Measurements from ENCODE around the gene ATG16L2.

- TF ChIP-seq, protein P1, sequence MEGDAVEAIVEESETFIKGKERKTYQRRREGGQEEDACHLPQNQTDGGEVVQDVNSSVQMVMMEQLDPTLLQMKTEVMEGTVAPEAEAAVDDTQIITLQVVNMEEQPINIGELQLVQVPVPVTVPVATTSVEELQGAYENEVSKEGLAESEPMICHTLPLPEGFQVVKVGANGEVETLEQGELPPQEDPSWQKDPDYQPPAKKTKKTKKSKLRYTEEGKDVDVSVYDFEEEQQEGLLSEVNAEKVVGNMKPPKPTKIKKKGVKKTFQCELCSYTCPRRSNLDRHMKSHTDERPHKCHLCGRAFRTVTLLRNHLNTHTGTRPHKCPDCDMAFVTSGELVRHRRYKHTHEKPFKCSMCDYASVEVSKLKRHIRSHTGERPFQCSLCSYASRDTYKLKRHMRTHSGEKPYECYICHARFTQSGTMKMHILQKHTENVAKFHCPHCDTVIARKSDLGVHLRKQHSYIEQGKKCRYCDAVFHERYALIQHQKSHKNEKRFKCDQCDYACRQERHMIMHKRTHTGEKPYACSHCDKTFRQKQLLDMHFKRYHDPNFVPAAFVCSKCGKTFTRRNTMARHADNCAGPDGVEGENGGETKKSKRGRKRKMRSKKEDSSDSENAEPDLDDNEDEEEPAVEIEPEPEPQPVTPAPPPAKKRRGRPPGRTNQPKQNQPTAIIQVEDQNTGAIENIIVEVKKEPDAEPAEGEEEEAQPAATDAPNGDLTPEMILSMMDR (IDR thresholded peaks at IDR 0.05), result no peak
- TF ChIP-seq POLR2AphosphoS5 (IDR thresholded peaks at IDR 0.05), result no peak
Observed at GRCh38 chr11:72824020-72824419, 9.8 kb downstream of the ATG16L2 start.

Measured in upper lobe of left lung (tissue), 4 donors.